Fibroblast of skin of abdomen (primary cell): Measurements from ENCODE around the gene COQ8B.
"Not testable (repeated sequence)": the region's sequence is repeated elsewhere in the genome, so short reads cannot be mapped to it uniquely, and the experiment has no call there.

Source experiments
- DNase-seq: peaks from one replicate; pipeline ENCODE4 v3.0.0-alpha.2; 2013

COQ8B gene

GRCh38 chr19:40741527-40742390, 25.1 kb upstream of the COQ8B start:
- DNase-seq, result no peak

- no peak for DNase-seq
Observed at GRCh38 chr19:40740747-40741146, 24.1 kb upstream of the COQ8B start.

- DNase-seq, result no peak
Observed at GRCh38 chr19:40739871-40740703, 23.4 kb upstream of the COQ8B start.

GRCh38 chr19:40739030-40739839, 22.5 kb upstream of the COQ8B start:
- DNase-seq, result no peak

- DNase-seq, result no peak
Observed at GRCh38 chr19:40737102-40737644, 20.5 kb upstream of the COQ8B start.

- DNase-seq, result no peak
Observed at GRCh38 chr19:40736661-40737060, 20.0 kb upstream of the COQ8B start.

GRCh38 chr19:40735013-40735771, 18.5 kb upstream of the COQ8B start:
- no peak for DNase-seq

- no peak for DNase-seq
Observed at GRCh38 chr19:40733149-40733548, 16.5 kb upstream of the COQ8B start.

GRCh38 chr19:40732304-40732703, 15.6 kb upstream of the COQ8B start:
- not testable (repeated sequence) for DNase-seq

GRCh38 chr19:40730065-40730464, 13.4 kb upstream of the COQ8B start:
- not testable (repeated sequence) for DNase-seq

- DNase-seq, result no peak
Observed at GRCh38 chr19:40726279-40726678, 9.6 kb upstream of the COQ8B start.

GRCh38 chr19:40724855-40725254, 8.2 kb upstream of the COQ8B start:
- DNase-seq, result no peak

- no peak for DNase-seq
Observed at GRCh38 chr19:40724315-40724714, 7.6 kb upstream of the COQ8B start.

GRCh38 chr19:40723661-40724254, 7.1 kb upstream of the COQ8B start:
- no peak for DNase-seq

GRCh38 chr19:40721936-40722661, 5.4 kb upstream of the COQ8B start:
- no peak for DNase-seq

- no peak for DNase-seq
Observed at GRCh38 chr19:40721140-40721486, 4.4 kb upstream of the COQ8B start.

- no peak for DNase-seq
Observed at GRCh38 chr19:40719414-40719894, 2.8 kb upstream of the COQ8B start.

- no peak for DNase-seq
Observed at GRCh38 chr19:40718774-40719391, 2.2 kb upstream of the COQ8B start.

- DNase-seq, result no peak
Observed at GRCh38 chr19:40717880-40718773, 1.4 kb upstream of the COQ8B start.
